H9 (cell line): Measurements from ENCODE around the gene ZCCHC4. TPM values are rescaled to one million over a fixed set of nuclear protein-coding genes. Genes with fewer than 3 reads are reported as not detected.

ENCODE experiments used
- DNase-seq: peaks from one replicate; pipeline ENCODE4 v3.0.0-alpha.2; 2017
- H2AFZ ChIP-seq: one replicate; pipeline ENCODE4 v1.6.1; 2013; ENCODE audit warnings: mild to moderate bottlenecking, low read length, control low read depth, moderate library complexity
- H2AK5ac ChIP-seq: 2 replicates; pipeline ENCODE4 v1.6.1; 2013; ENCODE audit warnings: low read length, control low read depth, mixed read lengths; ENCODE audit not compliant: insufficient read length
- H2BK120ac ChIP-seq: one replicate; pipeline ENCODE4 v1.6.1; 2013; ENCODE audit warnings: low read depth, mild to moderate bottlenecking, low read length, control low read depth, inconsistent platforms; ENCODE audit not compliant: poor library complexity, severe bottlenecking
- H2BK12ac ChIP-seq: 2 replicates; pipeline ENCODE4 v1.6.1; 2013; ENCODE audit warnings: low read length, control low read depth, mixed read lengths, low read depth; ENCODE audit not compliant: insufficient read length
- H2BK15ac ChIP-seq: 2 replicates; pipeline ENCODE4 v1.6.1; 2013; ENCODE audit warnings: low read depth, low read length, control low read depth
- H2BK20ac ChIP-seq: one replicate; pipeline ENCODE4 v1.6.1; 2013; ENCODE audit warnings: low read depth, mild to moderate bottlenecking, low read length, control low read depth, inconsistent platforms; ENCODE audit not compliant: poor library complexity, severe bottlenecking
- H2BK5ac ChIP-seq: 2 replicates; pipeline ENCODE4 v1.6.1; 2013; ENCODE audit warnings: low read length, control low read depth, mixed read lengths; ENCODE audit not compliant: insufficient read length
- H3K14ac ChIP-seq: 2 replicates; pipeline ENCODE4 v1.6.1; 2013; ENCODE audit warnings: low read length, control low read depth; ENCODE audit not compliant: insufficient read depth
- H3K18ac ChIP-seq: 2 replicates; pipeline ENCODE4 v1.6.1; 2013; ENCODE audit warnings: low read depth, mild to moderate bottlenecking, mixed read lengths, low read length, control low read depth; ENCODE audit not compliant: insufficient read length
- H3K23ac ChIP-seq: 2 replicates; pipeline ENCODE4 v1.6.1; 2013; ENCODE audit warnings: low read length, control low read depth, mixed read lengths, low read depth; ENCODE audit not compliant: insufficient read length
- H3K23me2 ChIP-seq: 2 replicates; pipeline ENCODE4 v1.6.1; 2013; ENCODE audit warnings: low read depth, mild to moderate bottlenecking, mixed read lengths, low read length, control low read depth; ENCODE audit not compliant: insufficient read length, poor library complexity, severe bottlenecking
- H3K27ac ChIP-seq: 2 replicates; pipeline ENCODE4 v1.5.1; 2013; ENCODE audit warnings: low read length, control low read depth, mixed read lengths, low read depth; ENCODE audit not compliant: insufficient read length
- H3K27me3 ChIP-seq: 2 replicates; pipeline ENCODE4 v1.6.1; 2013; ENCODE audit warnings: low read length, control low read depth, inconsistent platforms; ENCODE audit not compliant: insufficient read depth
- H3K4ac ChIP-seq: 2 replicates; pipeline ENCODE4 v1.6.1; 2013; ENCODE audit warnings: low read depth, mild to moderate bottlenecking, control low read depth, inconsistent platforms, low read length, moderate library complexity
- H3K4me1 ChIP-seq: 2 replicates; pipeline ENCODE4 v1.6.1; 2013; ENCODE audit warnings: low read length, control low read depth, inconsistent platforms; ENCODE audit not compliant: insufficient read depth
- H3K4me2 ChIP-seq: 2 replicates; pipeline ENCODE4 v1.6.1; 2013; ENCODE audit warnings: low read length, control low read depth, mixed read lengths; ENCODE audit not compliant: insufficient read length, insufficient read depth
- H3K56ac ChIP-seq: 2 replicates; pipeline ENCODE4 v1.6.1; 2013; ENCODE audit warnings: low read depth, mild to moderate bottlenecking, mixed read lengths, low read length, control low read depth; ENCODE audit not compliant: insufficient read length
- H3K79me1 ChIP-seq: 2 replicates; pipeline ENCODE4 v1.6.1; 2013; ENCODE audit warnings: low read depth, mild to moderate bottlenecking, moderate library complexity, low read length, control low read depth, inconsistent platforms; ENCODE audit not compliant: insufficient read depth, poor library complexity, severe bottlenecking
- H3K79me2 ChIP-seq: 2 replicates; pipeline ENCODE4 v1.6.1; 2013; ENCODE audit warnings: low read length, control low read depth, inconsistent platforms; ENCODE audit not compliant: insufficient read depth
- H3K9ac ChIP-seq: 2 replicates; pipeline ENCODE4 v1.6.1; 2013; ENCODE audit warnings: low read length, control low read depth, mixed read lengths; ENCODE audit not compliant: insufficient read length; ENCODE audit errors: extremely low read depth
- H3K9me3 ChIP-seq: one replicate; pipeline ENCODE4 v1.6.1; 2013; ENCODE audit warnings: low read depth, low read length, inconsistent platforms; ENCODE audit not compliant: control insufficient read depth
- H3T11ph ChIP-seq: one replicate; pipeline ENCODE4 v1.6.1; 2013; ENCODE audit warnings: mild to moderate bottlenecking, low read length, control low read depth, inconsistent platforms
- H4K20me1 ChIP-seq: one replicate; pipeline ENCODE4 v1.6.1; 2013; ENCODE audit not compliant: control insufficient read depth, insufficient read length, insufficient read depth
- H4K5ac ChIP-seq: 2 replicates; pipeline ENCODE4 v1.6.1; 2013; ENCODE audit warnings: low read depth, mild to moderate bottlenecking, mixed read lengths, low read length, control low read depth; ENCODE audit not compliant: insufficient read length
- H4K8ac ChIP-seq: replicated peaks from 2 replicates; pipeline ENCODE4 v1.6.1; 2013; ENCODE audit warnings: low read length, control low read depth, mixed read lengths, low read depth; ENCODE audit not compliant: insufficient read length
- H4K91ac ChIP-seq: 2 replicates; pipeline ENCODE4 v1.6.1; 2013; ENCODE audit warnings: low read depth, mild to moderate bottlenecking, moderate library complexity, mixed read lengths, low read length, control low read depth; ENCODE audit not compliant: insufficient read length
- H3K27ac Mint-ChIP-seq, 3 experiments: 2 replicates in 2 of 3; 3 replicates in 1 of 3; pipeline ENCODE4 v1.8.0; 2020 to 2021; ENCODE audit warnings: mixed read lengths in 3 of 3, mild to moderate bottlenecking in 1 of 3, moderate library complexity in 1 of 3
- H3K27me3 Mint-ChIP-seq: 2 replicates; pipeline ENCODE4 v1.8.0; 2021; ENCODE audit warnings: low read depth, mild to moderate bottlenecking, moderate library complexity, mixed read lengths
- H3K36me3 Mint-ChIP-seq, 3 experiments: 2 replicates in 2 of 3; 3 replicates in 1 of 3; pipeline ENCODE4 v1.8.0; 2020 to 2021; ENCODE audit warnings: low read depth in 3 of 3, mixed read lengths in 3 of 3; ENCODE audit not compliant: insufficient read depth in 1 of 3
- H3K4me1 Mint-ChIP-seq, 2 experiments: 2 replicates each; pipeline ENCODE4 v1.8.0; 2020; ENCODE audit warnings: mixed read lengths in 2 of 2
- H3K4me3 Mint-ChIP-seq, 2 experiments: 2 replicates in 1 of 2; 3 replicates in 1 of 2; pipeline ENCODE4 v1.8.0; 2020 to 2021; ENCODE audit warnings: mild to moderate bottlenecking in 2 of 2, mixed read lengths in 2 of 2, moderate library complexity in 1 of 2
- H3K9me3 Mint-ChIP-seq, 2 experiments: 2 replicates in 1 of 2; 3 replicates in 1 of 2; pipeline ENCODE4 v1.8.0; 2020; ENCODE audit warnings: mild to moderate bottlenecking in 2 of 2, mixed read lengths in 2 of 2, moderate library complexity in 1 of 2
- WGBS: extraction: QIAGEN DNeasy Blood & Tissue Kit; methylation state at CpG from one replicate; pipeline ENCODE4 v1.1.7; 2013; ENCODE audit warnings: missing lambda C conversion rate, low lambda C conversion rate, mixed read lengths; ENCODE audit not compliant: insufficient read length; ENCODE audit errors: extremely low coverage; 5-methylcytosine and 5-hydroxymethylcytosine counted together
- total RNA-seq: library from RNA; stranded (reverse); gene quantifications from 2 replicates; pipeline ENCODE4 v1.2.1, GENCODE V29; 2021
- TF ChIP-seq, protein P1 (sequence below): fragments of 200-600 bp; sonication (generic); conservative IDR thresholded peaks from 3 replicates; pipeline ENCODE4 v1.8.0; 2021; ENCODE audit warnings: antibody characterized with exemption, mild to moderate bottlenecking

Gene ZCCHC4
- total RNA-seq, 1 experiment from 2014 or later, result 6.8 TPM

DNA sequence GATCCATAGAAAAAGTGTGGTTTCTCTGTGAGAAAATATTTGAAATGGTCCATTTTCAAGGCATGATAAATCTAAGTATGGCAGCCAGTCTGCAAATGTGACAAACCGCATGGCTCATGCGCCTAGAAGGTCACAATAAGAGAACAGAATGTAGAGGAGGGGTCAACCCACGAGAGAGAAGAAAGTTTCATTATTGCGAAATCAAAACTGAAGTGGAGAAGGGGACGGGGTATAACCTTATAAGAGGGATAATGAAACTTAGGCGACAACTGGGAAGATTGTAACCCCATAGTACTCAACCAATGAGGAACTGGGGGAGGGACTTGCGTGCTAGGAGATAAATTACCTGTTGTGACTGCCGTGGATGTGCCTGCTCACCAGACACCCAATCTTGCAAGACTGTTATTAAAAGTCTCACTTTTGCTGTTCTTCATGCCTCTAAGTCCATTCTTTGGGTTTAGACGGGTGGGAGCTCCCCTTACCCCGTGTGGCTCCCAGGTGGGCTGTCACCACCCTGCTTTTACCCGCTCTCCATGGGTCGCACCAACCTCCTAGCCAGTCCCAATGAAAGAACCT lies 21.3 kb upstream of the ZCCHC4 start:
- TF ChIP-seq, protein P1, sequence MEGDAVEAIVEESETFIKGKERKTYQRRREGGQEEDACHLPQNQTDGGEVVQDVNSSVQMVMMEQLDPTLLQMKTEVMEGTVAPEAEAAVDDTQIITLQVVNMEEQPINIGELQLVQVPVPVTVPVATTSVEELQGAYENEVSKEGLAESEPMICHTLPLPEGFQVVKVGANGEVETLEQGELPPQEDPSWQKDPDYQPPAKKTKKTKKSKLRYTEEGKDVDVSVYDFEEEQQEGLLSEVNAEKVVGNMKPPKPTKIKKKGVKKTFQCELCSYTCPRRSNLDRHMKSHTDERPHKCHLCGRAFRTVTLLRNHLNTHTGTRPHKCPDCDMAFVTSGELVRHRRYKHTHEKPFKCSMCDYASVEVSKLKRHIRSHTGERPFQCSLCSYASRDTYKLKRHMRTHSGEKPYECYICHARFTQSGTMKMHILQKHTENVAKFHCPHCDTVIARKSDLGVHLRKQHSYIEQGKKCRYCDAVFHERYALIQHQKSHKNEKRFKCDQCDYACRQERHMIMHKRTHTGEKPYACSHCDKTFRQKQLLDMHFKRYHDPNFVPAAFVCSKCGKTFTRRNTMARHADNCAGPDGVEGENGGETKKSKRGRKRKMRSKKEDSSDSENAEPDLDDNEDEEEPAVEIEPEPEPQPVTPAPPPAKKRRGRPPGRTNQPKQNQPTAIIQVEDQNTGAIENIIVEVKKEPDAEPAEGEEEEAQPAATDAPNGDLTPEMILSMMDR, result no peak
- H2AFZ ChIP-seq, result no peak overlapping the region
- H3K9me3 Mint-ChIP-seq, result peaks cover 7 to 9% of the 10 kb centered on the region in 2 experiments; a peak in 3 of 5 replicates
- no peak overlapping the region for H2BK15ac ChIP-seq
- H3K27me3 Mint-ChIP-seq, result peaks cover 7% of the 10 kb centered on the region
- H2BK120ac ChIP-seq, result no peak overlapping the region
- H3K36me3 Mint-ChIP-seq, result peaks cover 0 to 6% (median 3%) of the 10 kb centered on the region in 3 experiments; a peak in 4 of 7 replicates
- no peak overlapping the region for H3K18ac ChIP-seq
- H3K4me1 ChIP-seq, result no peaks in the 10 kb centered on the region
- 0 out of 4 replicates have a peak, but pooled peaks cover 0 to 5% of the 10 kb centered on the region in 2 experiments for H3K4me1 Mint-ChIP-seq
- no peak overlapping the region for H2BK12ac ChIP-seq
- H3T11ph ChIP-seq, result no peak overlapping the region
- no peak for DNase-seq
- no peak overlapping the region for H3K14ac ChIP-seq
- WGBS, result no CpG with 5 or more reads among the region's 12 CpGs
- H3K4ac ChIP-seq, result no peak overlapping the region
- H3K9ac ChIP-seq, result no peak overlapping the region
- H3K56ac ChIP-seq, result no peak overlapping the region
- H2BK5ac ChIP-seq, result no peak overlapping the region
- no peak overlapping the region for H3K4me2 ChIP-seq
- H4K91ac ChIP-seq, result no peak overlapping the region
- H4K5ac ChIP-seq, result no peak overlapping the region
- H3K4me3 Mint-ChIP-seq, result no peak overlapping the region
- H3K9me3 ChIP-seq, result no peaks in the 10 kb centered on the region
- no peaks in the 10 kb centered on the region for H3K23me2 ChIP-seq
- no peaks in the 10 kb centered on the region for H4K20me1 ChIP-seq
- H3K79me2 ChIP-seq, result no peaks in the 10 kb centered on the region
- H3K79me1 ChIP-seq, result no peaks in the 10 kb centered on the region
- no peak overlapping the region for H3K27ac Mint-ChIP-seq
- H3K27ac ChIP-seq, result no peak overlapping the region
- no peak overlapping the region for H3K23ac ChIP-seq
- H4K8ac ChIP-seq, result no peak overlapping the region
- no peak overlapping the region for H2BK20ac ChIP-seq
- no peak overlapping the region for H2AK5ac ChIP-seq
- H3K27me3 ChIP-seq, result no peaks in the 10 kb centered on the region
